K562 (cell line): Measurements from ENCODE around the gene CTNNA3. TPM values are rescaled to one million over a fixed set of nuclear protein-coding genes. Genes with fewer than 3 reads are reported as not detected.

Experiments
- ATAC-seq: fragments of 200-7000 bp; cut with Tn5 transposase; 3 replicates; pipeline ENCODE4 v1.9.1; 2020; ENCODE audit warnings: moderate library complexity
- BruUV-seq: library from RNA; stranded (reverse); fragments of 400-500 nt; replicated peaks from 2 replicates; lab custom pipeline; 2021; lab: Mats Ljungman, UMichigan
- CTCF ChIA-PET: fragments of 300-600 bp; formaldehyde crosslinking; extraction: SDS; loops from one replicate; lab custom pipeline; 2021; ENCODE audit warnings: low intra/inter-chr PET ratio; lab: Yijun Ruan, JAX
- POLR2A ChIA-PET: fragments of 300-600, 350-650 bp; sonication (Branson Sonifier 250); formaldehyde crosslinking; extraction: SDS; loops from one replicate; lab custom pipeline; 2021; ENCODE audit warnings: antibody characterized with exemption, inconsistent platforms; lab: Yijun Ruan, JAX
- DNase-seq, 4 experiments: peaks; one replicate each; pipeline versions ENCODE4 v3.0.0 to v3.0.0-alpha.2; 2011 to 2018; ENCODE audit warnings: low spot score in 3 of 4, mixed read lengths in 3 of 4; ENCODE audit errors: extremely low read depth in 1 of 4
- FAIRE-seq: peaks from 2 replicates; lab custom pipeline; 2011; peaks lifted over from hg19 to GRCh38; lab: Jason Lieb, UNC
- H2AFZ ChIP-seq: 2 replicates; pipeline ENCODE4 v1.6.0; 2011; ENCODE audit warnings: low read depth, low read length, control low read depth, inconsistent platforms
- H3K27ac ChIP-seq: fragments of 200-600 bp; 3 replicates; pipeline ENCODE4 v1.8.0; 2011; ENCODE audit warnings: low read depth, mild to moderate bottlenecking, control low read depth, inconsistent platforms, low read length, moderate library complexity, mixed read lengths; ENCODE audit errors: extremely low read depth
- H3K27me3 ChIP-seq, 2 experiments: fragments of 300-600 bp in 1 of 2; 2 replicates in 1 of 2; 3 replicates in 1 of 2; pipeline versions ENCODE4 v1.6.0 to v1.8.0; 2011; ENCODE audit warnings: inconsistent platforms in 2 of 2, low read length in 2 of 2, mild to moderate bottlenecking in 1 of 2, mixed read lengths in 1 of 2, moderate library complexity in 1 of 2; ENCODE audit not compliant: control insufficient read depth in 2 of 2, insufficient read depth in 2 of 2
- H3K36me3 ChIP-seq: fragments of 300-600 bp; 3 replicates; pipeline ENCODE4 v1.8.0; 2011; ENCODE audit warnings: mild to moderate bottlenecking, low read length, inconsistent platforms; ENCODE audit not compliant: control insufficient read depth, insufficient read depth
- H3K4me1 ChIP-seq, 2 experiments: fragments of 200-600 bp in 1 of 2; replicated peaks in 1 of 2; 2 replicates in 1 of 2; 3 replicates in 1 of 2; pipeline versions ENCODE4 v1.5.1 to v1.8.0; 2011; ENCODE audit warnings: inconsistent platforms in 2 of 2, low read length in 2 of 2, mild to moderate bottlenecking in 1 of 2, mixed read lengths in 1 of 2, moderate library complexity in 1 of 2; ENCODE audit not compliant: control insufficient read depth in 2 of 2, insufficient read depth in 2 of 2
- H3K4me2 ChIP-seq: 2 replicates; pipeline ENCODE4 v1.6.1; 2011; ENCODE audit warnings: low read length, control low read depth, inconsistent platforms, mixed read lengths; ENCODE audit not compliant: insufficient read depth
- H3K4me3 ChIP-seq: fragments of 200-600 bp; sonication (generic), shearing (Covaris generic); 2 replicates; pipeline ENCODE4 v1.5.1; 2016; ENCODE audit warnings: control low read depth, inconsistent platforms
- H3K79me2 ChIP-seq: fragments of 200-600 bp; 3 replicates; pipeline ENCODE4 v1.8.0; 2011; ENCODE audit warnings: low read length, inconsistent platforms; ENCODE audit not compliant: control insufficient read depth, insufficient read depth
- H3K9ac ChIP-seq, 2 experiments: 2 replicates each; pipeline versions ENCODE4 v1.6.0 to v1.6.1; 2011; ENCODE audit warnings: low read depth in 2 of 2, low read length in 2 of 2, control low read depth in 1 of 2, inconsistent platforms in 1 of 2, mild to moderate bottlenecking in 1 of 2, mixed read lengths in 1 of 2; ENCODE audit not compliant: insufficient read depth in 1 of 2
- H3K9me1 ChIP-seq: one replicate; pipeline ENCODE4 v1.6.0; 2011; ENCODE audit warnings: inconsistent platforms, mild to moderate bottlenecking, low read length, moderate library complexity; ENCODE audit not compliant: control insufficient read depth, insufficient read depth
- H3K9me3 ChIP-seq: replicated peaks from 2 replicates; pipeline ENCODE4 v1.5.1; 2011; ENCODE audit warnings: low read depth, low read length, inconsistent platforms; ENCODE audit not compliant: control insufficient read depth, insufficient read depth
- H4K20me1 ChIP-seq: replicated peaks from 2 replicates; pipeline ENCODE4 v1.6.1; 2011; ENCODE audit warnings: low read length, inconsistent platforms, mixed read lengths; ENCODE audit not compliant: control insufficient read depth, insufficient read depth
- CHD4 ChIP-seq: fragments of 200-600 bp; sonication (generic); IDR thresholded peaks from 3 replicates; pipeline ENCODE4 v1.6.1; 2012; ENCODE audit warnings: low read depth, mild to moderate bottlenecking, mixed read lengths, low read length, inconsistent platforms; ENCODE audit not compliant: insufficient read depth, insufficient replicate concordance, poor library complexity, severe bottlenecking
- CXXC5 ChIP-seq: fragments of 250-450 bp; sonication (Bioruptor Pico); IDR thresholded peaks from 2 replicates; pipeline ENCODE4 v1.8.0; 2022; ENCODE audit warnings: inconsistent platforms, mild to moderate bottlenecking, moderate library complexity
- E2F6 ChIP-seq, 2 experiments: IDR thresholded peaks; 2 replicates each; pipeline ENCODE4 v1.6.1; 2011; ENCODE audit warnings: borderline replicate concordance in 1 of 2, control low read depth in 1 of 2, low read depth in 1 of 2, low read length in 1 of 2, mild to moderate bottlenecking in 1 of 2, mixed read lengths in 1 of 2, moderate library complexity in 1 of 2; ENCODE audit not compliant: insufficient read depth in 1 of 2, insufficient read length in 1 of 2, poor library complexity in 1 of 2, severe bottlenecking in 1 of 2; ENCODE audit errors: extremely low read depth in 1 of 2
- GTF2E2 ChIP-seq: fragments of 200-800 bp; sonication (Bioruptor generic); IDR thresholded peaks from 2 replicates; pipeline ENCODE4 v1.6.1; 2016; ENCODE audit warnings: missing genetic modification characterization, missing compliant biosample characterization
- HNRNPH1 ChIP-seq: fragments of 200-400 bp; formaldehyde crosslinking; optimal IDR thresholded peaks from 2 replicates; pipeline ENCODE3; 2017; ENCODE audit warnings: low read depth, mild to moderate bottlenecking, low read length, moderate library complexity
- KLF16 ChIP-seq: IDR thresholded peaks from 2 replicates; pipeline ENCODE4 v1.6.1; 2016; ENCODE audit warnings: antibody characterized with exemption
- MAX ChIP-seq: sonication (generic); formaldehyde crosslinking; IDR thresholded peaks from 2 replicates; pipeline ENCODE4 v1.9.0; 2022; ENCODE audit warnings: mild to moderate bottlenecking, missing genetic modification reagents
- MYBL2 ChIP-seq, 2 experiments: fragments of 450-650 bp in 1 of 2; sonication (generic) in 1 of 2; formaldehyde crosslinking in 1 of 2; IDR thresholded peaks; 2 replicates each; pipeline versions ENCODE4 v1.6.1 to v1.8.1; 2017 to 2022; ENCODE audit warnings: borderline replicate concordance in 1 of 2, inconsistent platforms in 1 of 2, low read depth in 1 of 2, mild to moderate bottlenecking in 1 of 2, missing genetic modification reagents in 1 of 2, moderate library complexity in 1 of 2
- RBBP5 ChIP-seq: fragments of 200-600 bp; sonication (generic); IDR thresholded peaks from 2 replicates; pipeline ENCODE4 v1.6.1; 2012; ENCODE audit warnings: borderline replicate concordance, mild to moderate bottlenecking, low read length, control low read depth, inconsistent platforms; ENCODE audit not compliant: insufficient read depth, poor library complexity, severe bottlenecking
- SAFB2 ChIP-seq: fragments of 200-400 bp; formaldehyde crosslinking; IDR thresholded peaks from 2 replicates; pipeline ENCODE4 v1.6.1; 2018; ENCODE audit warnings: borderline replicate concordance, low read length, low read depth, moderate library complexity; ENCODE audit not compliant: severe bottlenecking
- TAL1 ChIP-seq: fragments of 450-650 bp; IDR thresholded peaks from 2 replicates; pipeline ENCODE4 v1.6.1; 2016; ENCODE audit warnings: mild to moderate bottlenecking
- ZNF174 ChIP-seq: fragments of 250-450 bp; sonication (Bioruptor Pico); IDR thresholded peaks from 2 replicates; pipeline ENCODE4 v1.4.0; 2020; ENCODE audit warnings: mild to moderate bottlenecking
- ZNF324 ChIP-seq: fragments of 250-450 bp; sonication (Bioruptor Pico); IDR thresholded peaks from 2 replicates; pipeline ENCODE4 v1.4.0; 2020; ENCODE audit warnings: mild to moderate bottlenecking
- ZNF740 ChIP-seq, 3 experiments: fragments of 200-800 bp in 1 of 3; sonication (Bioruptor generic) in 1 of 3; sonication (generic) in 1 of 3; formaldehyde crosslinking in 1 of 3; IDR thresholded peaks; 2 replicates each; pipeline versions ENCODE4 v1.6.1 to v1.8.0; 2016 to 2022; ENCODE audit warnings: mild to moderate bottlenecking in 2 of 3, missing compliant biosample characterization in 2 of 3, missing genetic modification characterization in 2 of 3, missing genetic modification reagents in 1 of 3
- WGBS: fragments of 100-300 bp; shearing (Covaris generic); methylation state at CpG from one replicate; pipeline ENCODE4 v1.1.6; 2016; ENCODE audit warnings: low coverage, mixed read lengths; ENCODE audit not compliant: insufficient coverage; ENCODE audit errors: missing lambda C conversion rate; 5-methylcytosine and 5-hydroxymethylcytosine counted together
- in situ Hi-C: fragments of 300-500 bp; cut with MboI; formaldehyde crosslinking; loops from 4 replicates; pipeline ENCODE4 v1.15.0; 2018; ENCODE audit warnings: inconsistent platforms, mixed read lengths
- intact Hi-C: fragments of 100-400 bp; cut with micrococcal nuclease; formaldehyde crosslinking; loops from 2 replicates; pipeline ENCODE4 v1.14.2; 2022
- polyA plus RNA-seq, 8 experiments: library from polyadenylated mRNA; depleted of rRNA in 4 of 8; stranded (reverse) in 5 of 8; unstranded in 3 of 8; fragments of >200 nt; fragmentation: Nextera tagmentation in 2 of 8; fragmentation: Illumina TruSeq in 1 of 8; extraction: Ambion mirVana in 2 of 8; extraction: Trizol in 1 of 8; gene quantifications; 2 replicates each; pipeline versions ENCODE4 v1.2.1 to v1.2.3, GENCODE V29; 2011 to 2014; ENCODE audit warnings: inconsistent platforms in 1 of 8, missing spikeins in 1 of 8
- total RNA-seq, 7 experiments: library from RNA; depleted of rRNA in 6 of 7; stranded (reverse); fragments of >200 nt in 6 of 7; fragmentation: Illumina TruSeq in 2 of 7; extraction: Trizol in 2 of 7; gene quantifications; 2 replicates each; pipeline versions ENCODE4 v1.2.1 to v1.2.3, GENCODE V29; 2011 to 2021; ENCODE audit warnings: low replicate concordance in 1 of 7

CTNNA3 gene
- total and polyA plus RNA-seq, 9 of the 15 experiments (the other 6 are each of a cell fraction or from before 2014, with no cell fraction given): 0.04 TPM; not detected in 8

- Histone ChIP-seq H4K20me1 (no peaks in the 10 kb centered on the region), H2AFZ (no peak overlapping the region), H3K4me3 (no peak overlapping the region), H3K79me2 (no peaks in the 10 kb centered on the region), H3K36me3 (no peaks in the 10 kb centered on the region), H3K27me3 (0 out of 5 replicates have a peak, but pooled peaks cover 0 to 2% of the 10 kb centered on the region in 2 experiments), H3K9ac (no peak overlapping the region), H3K4me2 (no peak overlapping the region), H3K4me1 (no peaks in the 10 kb centered on the region), H3K9me3 (no peaks in the 10 kb centered on the region), H3K9me1 (no peaks in the 10 kb centered on the region), H3K27ac (no peak overlapping the region)
- in situ Hi-C loops (loop anchor here (5.0 kb wide), 1 partner anchor 81 kb away; no protein-coding TSS in a partner anchor), intact Hi-C loops (loop anchor here (1.0 kb wide), 1 partner anchor 84 kb away; no protein-coding TSS in a partner anchor)
- POLR2A ChIA-PET: interaction anchor here (1.3 to 1.5 kb wide), 3 partner anchors 11 to 81 kb away, joined by 3 to 6 read pairs (median 3); no protein-coding TSS in a partner anchor
- DNase-seq (no peak), ATAC-seq (no peak), FAIRE-seq (no peak)
- TF ChIP-seq RBBP5: no peak
- no peak for TF ChIP-seq GTF2E2 (tag)
- TF ChIP-seq SAFB2: no peak
- no peak for TF ChIP-seq ZNF174
- no peak for TF ChIP-seq MAX (CRISPR knock-in tag)
- no peak for TF ChIP-seq E2F6 (IDR thresholded peaks at IDR 0.05; ENCODE audit: borderline replicate concordance in 1 of 2, extremely low read depth in 1 of 2, insufficient read depth in 1 of 2, insufficient read length in 1 of 2, low read depth in 1 of 2, low read length in 1 of 2, poor library complexity in 1 of 2, severe bottlenecking in 1 of 2)
- no peak for TF ChIP-seq HNRNPH1
- no peak for TF ChIP-seq MYBL2 (IDR thresholded peaks at IDR 0.05; ENCODE audit: low read depth)
- no peak for TF ChIP-seq MYBL2 (CRISPR knock-in tag; IDR thresholded peaks at IDR 0.05; ENCODE audit: borderline replicate concordance)
- TF ChIP-seq KLF16: no peak
- no peak for TF ChIP-seq ZNF324 (CRISPR knock-in tag)
- TF ChIP-seq CXXC5 (CRISPR knock-in tag): no peak
- no peak for TF ChIP-seq ZNF740 (CRISPR knock-in tag; IDR thresholded peaks at IDR 0.05)
- no peak for TF ChIP-seq ZNF740 (tag; IDR thresholded peaks at IDR 0.05)
- TF ChIP-seq CHD4: no peak
- no peak for TF ChIP-seq TAL1
- 0% methylated on average over 2 of the region's 2 CpGs for WGBS
- CTCF ChIA-PET: interaction anchor here (2.3 kb wide), 1 partner anchor 83 kb away, joined by 16 read pairs; no protein-coding TSS in a partner anchor
- no TSS peak for BruUV-seq
Observed at GRCh38 chr10:67696679-67697078, 684 bp upstream of the CTNNA3 start.
